Measurements from ENCODE around the gene FRMD4A. TPM values are rescaled to one million over a fixed set of nuclear protein-coding genes. Genes with fewer than 3 reads are reported as not detected.
A peak's percentile ranks its signal among the peaks of the same experiment; 100 is the strongest.

FRMD4A gene
- total and polyA plus RNA-seq, 2 of the 4 experiments (the other 2 are of a cell fraction): 30.3 to 68.8 TPM

DNA sequence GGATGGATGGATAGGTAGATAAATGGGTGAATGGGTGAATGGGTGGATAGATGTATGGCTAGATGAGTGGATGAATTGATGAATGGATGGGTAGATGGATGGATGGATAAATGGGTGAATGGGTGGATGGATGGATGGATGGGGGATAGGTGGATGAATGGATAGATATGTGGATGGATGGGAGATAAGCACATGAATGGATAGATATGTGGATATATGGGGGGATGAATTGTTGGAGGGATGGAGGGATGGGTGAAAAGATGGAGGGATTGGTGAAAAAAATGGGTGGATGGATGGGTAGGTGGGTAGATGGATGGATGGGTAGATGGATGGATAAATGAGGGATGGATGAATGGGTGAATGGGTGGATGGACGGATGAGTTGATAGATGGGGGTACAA lies 196.4 kb downstream of the FRMD4A start:
- Histone ChIP-seq H2AK9ac (replicated peaks; ENCODE audit: low read depth, low read length, poor library complexity) (no peak overlapping the region), H4K8ac (ENCODE audit: low read depth in 2 of 2, low read length in 2 of 2) (no peak overlapping the region), H2AFZ (replicated peaks; ENCODE audit: low read length, poor library complexity) (no peak overlapping the region), H3K4me2 (ENCODE audit: low read depth, low read length) (no peak overlapping the region), H3K36me3 (ENCODE audit: control insufficient read depth, insufficient read depth, low read length) (no peaks in the 10 kb centered on the region), H2BK5ac (ENCODE audit: low read depth, low read length, poor library complexity, severe bottlenecking) (peak overlapping the region; percentile 22), H4K5ac (ENCODE audit: low read depth, low read length) (no peak overlapping the region), H3K9ac (ENCODE audit: low read depth, low read length) (no peak overlapping the region), H3K4me1 (ENCODE audit: control insufficient read depth, insufficient read depth, low read length) (no peaks in the 10 kb centered on the region), H3K14ac (replicated peaks; ENCODE audit: low read depth, low read length) (no peak overlapping the region), H2BK15ac (ENCODE audit: low read depth, low read length) (no peak overlapping the region), H3K79me1 (ENCODE audit: low read depth in 1 of 2, low read length in 2 of 2) (no peaks in the 10 kb centered on the region), H3K9me3 (ENCODE audit: control insufficient read depth, insufficient read depth, low read length) (no peaks in the 10 kb centered on the region), H3K27ac (ENCODE audit: insufficient read depth, low read length) (no peak overlapping the region), H4K20me1 (ENCODE audit: insufficient read depth, low read length) (no peaks in the 10 kb centered on the region), H3K56ac (ENCODE audit: extremely low read depth, insufficient read depth, low read length) (no peak overlapping the region), H3K23ac (ENCODE audit: low read depth, low read length) (no peak overlapping the region), H3K9me1 (ENCODE audit: insufficient read depth, low read length) (no peaks in the 10 kb centered on the region), H3K18ac (ENCODE audit: low read depth, low read length) (no peak overlapping the region), H3K4me3 (ENCODE audit: insufficient read depth, low read depth, low read length) (no peak overlapping the region), H2BK20ac (ENCODE audit: low read depth, low read length) (no peak overlapping the region), H4K91ac (ENCODE audit: insufficient read depth, low read depth, low read length) (no peak overlapping the region), H3K27me3 (ENCODE audit: control insufficient read depth, insufficient read depth, low read length) (peaks cover 10% of the 10 kb centered on the region; the same call in 1 of the 2 replicates), H2AK5ac (ENCODE audit: low read depth, low read length) (no peak overlapping the region), H2BK120ac (ENCODE audit: low read depth, low read length) (no peak overlapping the region), H3K4ac (ENCODE audit: low read depth, low read length) (no peak overlapping the region)
- dilution Hi-C loops (cut with HindIII; ENCODE audit: low sequenced_read_pairs, unreplicated experiment) (no loop called here), in situ Hi-C loops (cut with MboI; ENCODE audit: low sequenced_read_pairs) (no loop called here), intact Hi-C loops (cut with micrococcal nuclease) (no loop called here)
- TF ChIP-seq SMC3 (IDR thresholded peaks at IDR 0.05; ENCODE audit: low read depth, low read length): no peak
- no peak for TF ChIP-seq MAZ (IDR thresholded peaks at IDR 0.05; ENCODE audit: borderline replicate concordance, low read depth, low read length)
- no peak for TF ChIP-seq CHD1 (IDR thresholded peaks at IDR 0.05; ENCODE audit: low read depth, low read length)
- no peak for TF ChIP-seq BHLHE40 (IDR thresholded peaks at IDR 0.05; ENCODE audit: low read depth, low read length)
- no peak for TF ChIP-seq RFX5 (IDR thresholded peaks at IDR 0.05; ENCODE audit: low read depth, low read length)
- ATAC-seq (ENCODE audit: low read depth) (no peak), DNase-seq (no peak)
- CTCF ChIA-PET: no interaction called here
- WGBS, 2 experiments (ENCODE audit: extremely low coverage in 2 of 2, insufficient read length in 1 of 2): 50 to 100% methylated on average over 1 of the region's 1 CpG
- POLR2A ChIA-PET (ENCODE audit: unreplicated experiment): no interaction called here
- BruUV-seq (replicated peaks): no TSS peak

Measured in IMR-90 (cell line).